K562 (cell line): ENCODE results near the gene SLC13A4. TPM values are rescaled to one million over a fixed set of nuclear protein-coding genes. Genes with fewer than 3 reads are reported as not detected.

Source experiments
- ELF4 ChIP-seq: fragments of 450-650 bp; formaldehyde crosslinking; IDR thresholded peaks from 2 replicates; pipeline ENCODE4 v1.4.0; 2022; ENCODE audit warnings: missing genetic modification characterization
- ESRRB ChIP-seq: fragments of 250-450 bp; sonication (Bioruptor Pico); IDR thresholded peaks from 2 replicates; pipeline ENCODE4 v1.5.0; 2020; ENCODE audit warnings: mild to moderate bottlenecking, moderate library complexity, borderline replicate concordance
- JUND ChIP-seq, 2 experiments: IDR thresholded peaks; 2 replicates in 1 of 2; 3 replicates in 1 of 2; pipeline ENCODE4 v1.6.1; 2011; ENCODE audit warnings: borderline replicate concordance in 2 of 2, low read depth in 2 of 2, low read length in 2 of 2, improper control_type of control experiment in 1 of 2, missing biosample characterization in 1 of 2, missing genetic modification characterization in 1 of 2, missing genetic modification reagents in 1 of 2
- MBD2 ChIP-seq: sonication (generic); IDR thresholded peaks from 2 replicates; pipeline ENCODE4 v1.6.1; 2016; ENCODE audit warnings: low read depth, borderline replicate concordance
- NCOA4 ChIP-seq: fragments of 450-650 bp; IDR thresholded peaks from 2 replicates; pipeline ENCODE4 v1.6.1; 2018; ENCODE audit warnings: mild to moderate bottlenecking; ENCODE audit not compliant: partially characterized antibody
- NFXL1 ChIP-seq: fragments of 450-650 bp; formaldehyde crosslinking; IDR thresholded peaks from 2 replicates; pipeline ENCODE4 v1.4.0; 2021; ENCODE audit warnings: mild to moderate bottlenecking
- SETDB1 ChIP-seq: IDR thresholded peaks from one replicate; pipeline ENCODE4 v1.6.1; 2012; ENCODE audit warnings: low read length, control low read depth, inconsistent platforms
- SIRT6 ChIP-seq: IDR thresholded peaks from one replicate; pipeline ENCODE4 v1.6.1; 2012; ENCODE audit warnings: low read depth, mild to moderate bottlenecking, control low read depth, inconsistent platforms, low read length, moderate library complexity
- SMARCC2 ChIP-seq: fragments of 450-650 bp; IDR thresholded peaks from 2 replicates; pipeline ENCODE4 v1.6.1; 2017; ENCODE audit warnings: antibody characterized with exemption, moderate library complexity, mild to moderate bottlenecking, low read depth
- SMARCE1 ChIP-seq: fragments of 450-650 bp; IDR thresholded peaks from 2 replicates; pipeline ENCODE4 v1.7.1; 2016; ENCODE audit warnings: mild to moderate bottlenecking
- ZNF263 ChIP-seq: sonication (generic); formaldehyde crosslinking; IDR thresholded peaks from 2 replicates; pipeline ENCODE4 v1.8.0; 2022; ENCODE audit warnings: mild to moderate bottlenecking, missing genetic modification reagents, borderline replicate concordance
- ZNF707 ChIP-seq: fragments of 250-450 bp; sonication (Bioruptor Pico); conservative IDR thresholded peaks from 2 replicates; pipeline ENCODE4 v1.8.0; 2022; ENCODE audit warnings: inconsistent platforms, mild to moderate bottlenecking, moderate library complexity
- ZNF717 ChIP-seq: fragments of 250-450 bp; sonication (Bioruptor Pico); IDR thresholded peaks from 2 replicates; pipeline ENCODE4 v1.5.0; 2021
- polyA plus RNA-seq, 8 experiments: library from polyadenylated mRNA; depleted of rRNA in 4 of 8; stranded (reverse) in 5 of 8; unstranded in 3 of 8; fragments of >200 nt; fragmentation: Nextera tagmentation in 2 of 8; fragmentation: Illumina TruSeq in 1 of 8; extraction: Ambion mirVana in 2 of 8; extraction: Trizol in 1 of 8; gene quantifications; 2 replicates each; pipeline versions ENCODE4 v1.2.1 to v1.2.3, GENCODE V29; 2011 to 2014; ENCODE audit warnings: inconsistent platforms in 1 of 8, missing spikeins in 1 of 8
- total RNA-seq, 7 experiments: library from RNA; depleted of rRNA in 6 of 7; stranded (reverse); fragments of >200 nt in 6 of 7; fragmentation: Illumina TruSeq in 2 of 7; extraction: Trizol in 2 of 7; gene quantifications; 2 replicates each; pipeline versions ENCODE4 v1.2.1 to v1.2.3, GENCODE V29; 2011 to 2021; ENCODE audit warnings: low replicate concordance in 1 of 7
- TF ChIP-seq, protein P1 (sequence below): sonication (generic); formaldehyde crosslinking; IDR thresholded peaks from 2 replicates; pipeline ENCODE4 v1.8.0; 2022; ENCODE audit warnings: mild to moderate bottlenecking, low read depth, missing genetic modification reagents
- TF ChIP-seq, protein P2 (sequence below): fragments of 450-650 bp; formaldehyde crosslinking; conservative IDR thresholded peaks from 2 replicates; pipeline ENCODE4 v1.4.0; 2022; ENCODE audit warnings: mild to moderate bottlenecking, missing genetic modification characterization
- TF ChIP-seq, protein P3 (sequence below), 3 experiments: IDR thresholded peaks in 2 of 3; conservative IDR thresholded peaks in 1 of 3; 2 replicates each; pipeline ENCODE4 v1.5.1; 2011 to 2012; ENCODE audit warnings: low read length in 3 of 3, mild to moderate bottlenecking in 3 of 3, control low read depth in 2 of 3, improper control_type of control experiment in 1 of 3, inconsistent platforms in 1 of 3, low read depth in 1 of 3, mixed read lengths in 1 of 3, moderate library complexity in 1 of 3; ENCODE audit not compliant: insufficient read depth in 2 of 3
- TF ChIP-seq, protein P4 (sequence below): fragments of 450-650 bp; IDR thresholded peaks from 2 replicates; pipeline ENCODE4 v1.6.1; 2017; ENCODE audit warnings: mild to moderate bottlenecking, moderate library complexity
- TF ChIP-seq, protein P5 (sequence below): IDR thresholded peaks from 2 replicates; pipeline ENCODE4 v1.6.1; 2016; ENCODE audit warnings: missing genetic modification characterization, missing compliant biosample characterization

The SLC13A4 gene
- total and polyA plus RNA-seq, 9 of the 15 experiments (the other 6 are each of a cell fraction or from before 2014, with no cell fraction given), result 0.11 to 1.0 (median 0.36) TPM

DNA sequence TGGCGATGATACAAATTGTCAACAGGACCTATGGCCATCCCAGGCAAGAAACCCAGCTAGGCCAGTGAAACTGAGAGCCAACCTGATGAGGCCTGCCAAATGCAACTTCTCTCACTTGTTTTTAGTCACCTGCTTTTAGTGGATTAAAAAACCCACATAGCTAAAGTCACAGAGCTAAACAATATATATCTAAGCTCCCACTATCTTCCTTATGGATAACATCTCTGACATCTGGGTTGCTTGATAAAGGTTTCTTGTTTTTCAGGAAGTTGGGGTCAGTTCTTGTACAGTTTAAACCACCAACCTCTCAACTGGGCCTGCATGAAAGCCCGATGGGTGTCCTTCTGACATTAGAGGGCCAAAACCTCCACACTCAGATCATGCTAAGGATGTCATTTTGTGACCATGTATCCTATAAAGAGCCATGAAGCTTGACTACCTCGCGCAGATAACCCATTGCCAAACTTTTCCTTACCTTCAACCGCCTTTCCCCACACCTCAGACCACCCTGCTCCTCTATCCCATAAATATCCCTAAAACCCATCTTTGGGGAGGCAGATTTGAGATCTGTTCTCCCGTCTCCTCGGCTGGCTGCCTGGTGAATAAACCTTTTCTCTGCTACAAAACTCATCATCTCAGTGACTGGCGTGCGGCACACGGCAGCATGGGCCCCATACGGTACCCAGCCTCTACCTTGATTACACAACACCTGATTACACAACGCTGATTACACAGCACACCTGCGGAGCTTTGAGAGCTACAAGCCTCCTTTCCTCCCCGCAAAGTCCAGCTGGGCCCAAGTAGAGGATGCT is 66.5 kb downstream of the SLC13A4 start (continued):
- no peak for TF ChIP-seq ELF4 (CRISPR knock-in tag)
- TF ChIP-seq NFXL1 (CRISPR knock-in tag), result peak; percentile 65; the same call in 1 of the 2 replicates
- TF ChIP-seq ESRRB (CRISPR knock-in tag), result no peak
- peak; percentile 75; the same call in 1 of the 2 replicates for TF ChIP-seq SMARCC2
- peak; percentile 86; the same call in 1 of the 2 replicates for TF ChIP-seq SMARCE1
- TF ChIP-seq, protein P1, sequence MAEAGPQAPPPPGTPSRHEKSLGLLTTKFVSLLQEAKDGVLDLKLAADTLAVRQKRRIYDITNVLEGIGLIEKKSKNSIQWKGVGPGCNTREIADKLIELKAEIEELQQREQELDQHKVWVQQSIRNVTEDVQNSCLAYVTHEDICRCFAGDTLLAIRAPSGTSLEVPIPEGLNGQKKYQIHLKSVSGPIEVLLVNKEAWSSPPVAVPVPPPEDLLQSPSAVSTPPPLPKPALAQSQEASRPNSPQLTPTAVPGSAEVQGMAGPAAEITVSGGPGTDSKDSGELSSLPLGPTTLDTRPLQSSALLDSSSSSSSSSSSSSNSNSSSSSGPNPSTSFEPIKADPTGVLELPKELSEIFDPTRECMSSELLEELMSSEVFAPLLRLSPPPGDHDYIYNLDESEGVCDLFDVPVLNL (CRISPR knock-in tag), result no peak
- TF ChIP-seq, protein P2, sequence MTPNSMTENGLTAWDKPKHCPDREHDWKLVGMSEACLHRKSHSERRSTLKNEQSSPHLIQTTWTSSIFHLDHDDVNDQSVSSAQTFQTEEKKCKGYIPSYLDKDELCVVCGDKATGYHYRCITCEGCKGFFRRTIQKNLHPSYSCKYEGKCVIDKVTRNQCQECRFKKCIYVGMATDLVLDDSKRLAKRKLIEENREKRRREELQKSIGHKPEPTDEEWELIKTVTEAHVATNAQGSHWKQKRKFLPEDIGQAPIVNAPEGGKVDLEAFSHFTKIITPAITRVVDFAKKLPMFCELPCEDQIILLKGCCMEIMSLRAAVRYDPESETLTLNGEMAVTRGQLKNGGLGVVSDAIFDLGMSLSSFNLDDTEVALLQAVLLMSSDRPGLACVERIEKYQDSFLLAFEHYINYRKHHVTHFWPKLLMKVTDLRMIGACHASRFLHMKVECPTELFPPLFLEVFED (CRISPR knock-in tag), result 0 out of 2 replicates have a peak, but pooled peaks have one; percentile 71
- TF ChIP-seq, protein P3, sequence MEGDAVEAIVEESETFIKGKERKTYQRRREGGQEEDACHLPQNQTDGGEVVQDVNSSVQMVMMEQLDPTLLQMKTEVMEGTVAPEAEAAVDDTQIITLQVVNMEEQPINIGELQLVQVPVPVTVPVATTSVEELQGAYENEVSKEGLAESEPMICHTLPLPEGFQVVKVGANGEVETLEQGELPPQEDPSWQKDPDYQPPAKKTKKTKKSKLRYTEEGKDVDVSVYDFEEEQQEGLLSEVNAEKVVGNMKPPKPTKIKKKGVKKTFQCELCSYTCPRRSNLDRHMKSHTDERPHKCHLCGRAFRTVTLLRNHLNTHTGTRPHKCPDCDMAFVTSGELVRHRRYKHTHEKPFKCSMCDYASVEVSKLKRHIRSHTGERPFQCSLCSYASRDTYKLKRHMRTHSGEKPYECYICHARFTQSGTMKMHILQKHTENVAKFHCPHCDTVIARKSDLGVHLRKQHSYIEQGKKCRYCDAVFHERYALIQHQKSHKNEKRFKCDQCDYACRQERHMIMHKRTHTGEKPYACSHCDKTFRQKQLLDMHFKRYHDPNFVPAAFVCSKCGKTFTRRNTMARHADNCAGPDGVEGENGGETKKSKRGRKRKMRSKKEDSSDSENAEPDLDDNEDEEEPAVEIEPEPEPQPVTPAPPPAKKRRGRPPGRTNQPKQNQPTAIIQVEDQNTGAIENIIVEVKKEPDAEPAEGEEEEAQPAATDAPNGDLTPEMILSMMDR (IDR thresholded peaks at IDR 0.05 in 2 of 3, conservative IDR thresholded peaks at IDR 0.05 in 1 of 3; ENCODE audit: insufficient read depth in 2 of 3, low read depth in 1 of 3, low read length in 3 of 3), result no peak
- no peak for TF ChIP-seq SETDB1
- no peak for TF ChIP-seq SIRT6
- TF ChIP-seq ZNF263 (CRISPR knock-in tag), result no peak
- TF ChIP-seq MBD2, result no peak
- TF ChIP-seq NCOA4, result no peak
- TF ChIP-seq ZNF717 (CRISPR knock-in tag), result no peak
- TF ChIP-seq, protein P4, sequence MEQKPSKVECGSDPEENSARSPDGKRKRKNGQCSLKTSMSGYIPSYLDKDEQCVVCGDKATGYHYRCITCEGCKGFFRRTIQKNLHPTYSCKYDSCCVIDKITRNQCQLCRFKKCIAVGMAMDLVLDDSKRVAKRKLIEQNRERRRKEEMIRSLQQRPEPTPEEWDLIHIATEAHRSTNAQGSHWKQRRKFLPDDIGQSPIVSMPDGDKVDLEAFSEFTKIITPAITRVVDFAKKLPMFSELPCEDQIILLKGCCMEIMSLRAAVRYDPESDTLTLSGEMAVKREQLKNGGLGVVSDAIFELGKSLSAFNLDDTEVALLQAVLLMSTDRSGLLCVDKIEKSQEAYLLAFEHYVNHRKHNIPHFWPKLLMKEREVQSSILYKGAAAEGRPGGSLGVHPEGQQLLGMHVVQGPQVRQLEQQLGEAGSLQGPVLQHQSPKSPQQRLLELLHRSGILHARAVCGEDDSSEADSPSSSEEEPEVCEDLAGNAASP, result no peak
- TF ChIP-seq, protein P5, sequence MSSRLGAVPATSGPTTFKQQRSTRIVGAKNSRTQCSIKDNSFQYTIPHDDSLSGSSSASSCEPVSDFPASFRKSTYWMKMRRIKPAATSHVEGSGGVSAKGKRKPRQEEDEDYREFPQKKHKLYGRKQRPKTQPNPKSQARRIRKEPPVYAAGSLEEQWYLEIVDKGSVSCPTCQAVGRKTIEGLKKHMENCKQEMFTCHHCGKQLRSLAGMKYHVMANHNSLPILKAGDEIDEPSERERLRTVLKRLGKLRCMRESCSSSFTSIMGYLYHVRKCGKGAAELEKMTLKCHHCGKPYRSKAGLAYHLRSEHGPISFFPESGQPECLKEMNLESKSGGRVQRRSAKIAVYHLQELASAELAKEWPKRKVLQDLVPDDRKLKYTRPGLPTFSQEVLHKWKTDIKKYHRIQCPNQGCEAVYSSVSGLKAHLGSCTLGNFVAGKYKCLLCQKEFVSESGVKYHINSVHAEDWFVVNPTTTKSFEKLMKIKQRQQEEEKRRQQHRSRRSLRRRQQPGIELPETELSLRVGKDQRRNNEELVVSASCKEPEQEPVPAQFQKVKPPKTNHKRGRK, result no peak
- TF ChIP-seq JUND (IDR thresholded peaks at IDR 0.05; ENCODE audit: borderline replicate concordance, low read depth, low read length), result no peak
- no peak; the same call in 2 of the 3 replicates for TF ChIP-seq JUND (tag; IDR thresholded peaks at IDR 0.05; ENCODE audit: borderline replicate concordance, low read depth, low read length)
- TF ChIP-seq ZNF707 (CRISPR knock-in tag), result no peak
